ENCODE data around the gene SPTY2D1.
"Not testable (repeated sequence)": the region's sequence is repeated elsewhere in the genome, so short reads cannot be mapped to it uniquely, and the experiment has no call there.

Gene SPTY2D1

GRCh38 chr11:18615628-18616392 lies 18.3 kb downstream of the SPTY2D1 start:
- no peak for DNase-seq

- no peak for DNase-seq
Measured at GRCh38 chr11:18614667-18615066, 19.5 kb downstream of the SPTY2D1 start.

GRCh38 chr11:18612394-18612793 lies 21.7 kb downstream of the SPTY2D1 start:
- DNase-seq = no peak

GRCh38 chr11:18611196-18611595 lies 22.9 kb downstream of the SPTY2D1 start:
- no peak for DNase-seq

- DNase-seq = peak; percentile 23
Measured at GRCh38 chr11:18608376-18608775, 25.8 kb downstream of the SPTY2D1 start.

GRCh38 chr11:18600915-18601569 lies 33.1 kb downstream of the SPTY2D1 start:
- DNase-seq = no peak

- DNase-seq = no peak
Measured at GRCh38 chr11:18599739-18600230, 34.4 kb downstream of the SPTY2D1 start, which contains the start of gene MISFA. Gene MISFA, plus strand, starts transcription at chr11:18599789. Its CDS starts 140 bp downstream, at chr11:18599929.

- peak; percentile 2 for DNase-seq
Measured at GRCh38 chr11:18594999-18595749, 39.0 kb downstream of the SPTY2D1 start.

GRCh38 chr11:18594088-18594487 lies 40.1 kb downstream of the SPTY2D1 start:
- DNase-seq = not testable (repeated sequence)

- no peak for DNase-seq
Measured at GRCh38 chr11:18590571-18590970, 43.6 kb downstream of the SPTY2D1 start.

GRCh38 chr11:18588297-18589252 lies 45.6 kb downstream of the SPTY2D1 start, which contains the start of gene UEVLD:
Gene UEVLD, minus strand, starts transcription at chr11:18588734. Its CDS starts 80 bp downstream, at chr11:18588654.
- DNase-seq = peak; percentile 81

GRCh38 chr11:18581825-18582224 lies 52.3 kb downstream of the SPTY2D1 start:
- DNase-seq = no peak

GRCh38 chr11:18580113-18580766 lies 53.9 kb downstream of the SPTY2D1 start:
- DNase-seq = no peak

GRCh38 chr11:18578975-18579598 lies 55.1 kb downstream of the SPTY2D1 start:
- peak; percentile 18 for DNase-seq

GRCh38 chr11:18575361-18575760 lies 58.8 kb downstream of the SPTY2D1 start:
- no peak for DNase-seq

GRCh38 chr11:18567081-18567480 lies 67.1 kb downstream of the SPTY2D1 start:
- DNase-seq = no peak

GRCh38 chr11:18566406-18566805 lies 67.7 kb downstream of the SPTY2D1 start:
- no peak for DNase-seq

GRCh38 chr11:18564149-18564548 lies 70.0 kb downstream of the SPTY2D1 start:
- no peak for DNase-seq

GRCh38 chr11:18563090-18563730 lies 70.9 kb downstream of the SPTY2D1 start:
- no peak for DNase-seq
